SH-SY5Y (cell line): Measurements from ENCODE around the gene AP3B1.

Experiments
- GATA2 ChIP-seq: IDR thresholded peaks from 2 replicates; pipeline ENCODE4 v1.6.1; 2011; ENCODE audit warnings: mild to moderate bottlenecking, low read depth, low read length
- GATA3 ChIP-seq: IDR thresholded peaks from 2 replicates; pipeline ENCODE4 v1.6.1; 2011; ENCODE audit warnings: low read depth, mild to moderate bottlenecking, low read length, moderate library complexity

Gene AP3B1

GRCh38 chr5:77987988-77988387 lies 306.5 kb downstream of the AP3B1 start:
- TF ChIP-seq GATA3, result no peak

GRCh38 chr5:77987331-77987730 lies 307.2 kb downstream of the AP3B1 start:
- TF ChIP-seq GATA2, result peak; percentile 91
- peak; percentile 79 for TF ChIP-seq GATA3

DNA sequence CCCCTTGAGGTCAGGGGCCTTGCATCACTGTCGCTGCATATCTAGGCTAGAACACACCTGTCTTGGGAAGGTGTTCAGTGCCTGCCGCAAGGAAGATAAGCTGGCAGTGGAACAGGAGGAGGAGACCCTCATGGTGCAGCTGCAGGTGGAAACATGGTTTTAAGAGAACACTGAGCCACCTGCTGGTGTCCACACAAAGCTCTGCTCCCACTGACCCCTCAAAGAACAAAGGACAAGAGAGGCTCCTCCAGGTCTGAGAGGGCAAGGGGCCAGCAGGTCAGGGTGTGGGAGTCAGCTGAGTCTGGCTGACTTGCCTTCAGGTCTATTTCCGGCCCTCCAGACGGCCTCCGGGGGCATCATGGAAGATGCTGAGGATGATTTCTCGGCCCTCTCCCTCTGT lies 308.2 kb downstream of the AP3B1 start:
- TF ChIP-seq GATA2 (no peak), GATA3 (no peak)

GRCh38 chr5:77985247-77985646 lies 309.3 kb downstream of the AP3B1 start:
- TF ChIP-seq GATA2, result no peak
- no peak for TF ChIP-seq GATA3

DNA sequence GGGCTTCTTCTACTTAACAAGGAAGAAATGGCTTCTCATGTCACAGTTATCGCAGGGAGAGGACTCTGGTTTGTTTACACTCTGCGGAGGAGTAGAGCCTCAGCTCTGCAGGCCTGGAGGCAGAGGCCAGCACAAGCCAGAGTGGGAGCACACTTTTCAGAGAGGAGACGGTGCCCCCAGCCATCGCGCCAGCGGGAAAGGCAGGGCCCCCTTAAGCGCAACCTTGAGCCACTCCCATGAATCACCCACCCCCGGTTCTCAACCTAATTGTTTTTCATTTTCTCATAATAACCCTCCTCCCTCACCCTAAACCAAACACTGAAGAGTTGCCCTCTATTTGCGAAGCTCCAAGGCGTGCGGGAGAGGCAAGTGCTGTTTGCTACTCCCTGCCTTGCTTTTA lies 309.9 kb downstream of the AP3B1 start:
- TF ChIP-seq GATA3 (no peak), GATA2 (no peak)

DNA sequence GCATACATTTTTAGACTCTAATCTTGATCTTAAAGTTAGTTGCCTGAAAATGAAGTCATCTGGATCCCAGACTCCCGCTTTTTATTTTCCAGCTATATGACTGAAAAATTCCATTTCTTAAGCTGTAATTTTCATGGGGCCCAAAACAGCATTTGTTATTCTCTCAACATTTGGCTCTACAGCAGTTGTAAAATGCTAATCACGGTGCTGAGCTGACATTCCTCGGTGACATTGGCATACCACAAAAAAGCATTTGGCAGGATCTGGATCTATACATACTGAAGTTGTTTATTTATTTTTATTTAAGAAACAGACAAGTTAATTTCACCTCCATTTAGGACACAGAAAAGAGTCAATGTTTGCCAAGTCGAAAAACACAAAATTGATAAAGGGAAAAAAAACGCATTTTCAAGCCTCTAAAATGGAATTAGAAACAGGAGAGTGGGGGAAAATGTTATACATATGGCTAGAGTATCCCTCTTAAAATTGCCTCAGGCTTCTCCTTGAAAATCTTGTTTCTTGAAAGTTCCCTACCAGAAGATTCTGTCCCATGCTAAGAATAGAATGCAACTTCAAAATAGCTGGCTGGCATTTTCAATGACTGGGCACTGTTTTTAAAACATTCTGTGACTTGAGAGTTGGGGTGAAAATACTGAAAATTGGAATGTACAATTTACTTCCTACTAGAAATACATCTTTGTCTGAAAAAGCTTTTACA lies 310.9 kb downstream of the AP3B1 start:
- TF ChIP-seq GATA2 (no peak), GATA3 (no peak)

- no peak for TF ChIP-seq GATA3
- TF ChIP-seq GATA2, result no peak
Observed at GRCh38 chr5:77981820-77982219, 312.7 kb downstream of the AP3B1 start.

GRCh38 chr5:77974576-77974975 lies 319.9 kb downstream of the AP3B1 start:
- TF ChIP-seq GATA3 (no peak), GATA2 (no peak)

GRCh38 chr5:77973253-77973609 lies 321.3 kb downstream of the AP3B1 start:
- TF ChIP-seq GATA2, result no peak
- no peak for TF ChIP-seq GATA3

GRCh38 chr5:77972469-77973252 lies 321.8 kb downstream of the AP3B1 start:
- TF ChIP-seq GATA3 (no peak), GATA2 (no peak)

GRCh38 chr5:77971776-77972468 lies 322.6 kb downstream of the AP3B1 start:
- no peak for TF ChIP-seq GATA3
- peak; percentile 14; the same call in 1 of the 2 replicates for TF ChIP-seq GATA2

- no peak for TF ChIP-seq GATA3
- no peak for TF ChIP-seq GATA2
Observed at GRCh38 chr5:77970891-77971290, 323.6 kb downstream of the AP3B1 start.

DNA sequence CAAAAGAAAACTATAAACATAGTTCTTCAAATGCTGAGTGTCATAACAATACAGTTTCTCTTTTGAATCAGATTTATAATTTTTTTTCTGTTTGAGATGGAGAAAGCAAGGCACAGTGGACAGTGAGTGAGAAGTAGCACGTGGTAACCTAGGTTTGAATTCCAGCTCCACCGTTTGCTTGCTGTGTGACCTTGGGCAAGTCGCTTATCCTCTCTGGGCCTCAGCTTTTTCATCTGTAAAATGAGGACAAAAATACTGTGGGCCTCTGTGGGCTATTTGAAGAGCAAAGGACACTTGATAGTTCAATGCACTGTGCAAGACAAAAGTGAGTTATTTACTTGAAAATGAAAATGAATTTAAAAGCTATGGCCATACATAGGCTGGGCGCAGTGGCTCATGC lies 330.7 kb downstream of the AP3B1 start:
- TF ChIP-seq GATA2 (no peak), GATA3 (no peak)

DNA sequence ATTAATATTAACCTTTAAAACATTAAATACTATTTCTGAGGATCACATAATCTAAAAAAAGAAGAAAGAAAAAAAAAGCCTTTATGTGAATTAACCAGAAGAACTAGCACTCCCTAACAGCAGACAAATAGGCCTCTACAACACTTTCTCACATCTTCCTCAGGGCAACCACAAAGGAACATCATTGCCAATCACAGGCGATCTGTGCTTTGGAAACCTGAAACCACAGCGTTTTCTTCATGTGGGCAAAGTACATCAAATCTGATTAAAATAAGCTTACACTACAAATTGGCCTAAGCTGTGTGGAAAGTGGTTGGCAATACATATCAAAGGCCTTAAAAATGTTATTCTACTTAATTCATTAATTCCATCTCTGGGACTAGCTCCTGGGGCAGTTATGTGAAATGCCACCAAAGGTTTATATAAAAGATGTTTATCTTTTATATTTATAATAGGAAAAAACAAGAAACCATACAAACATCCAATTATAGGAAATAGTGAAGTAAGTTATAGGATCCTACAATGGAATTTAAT lies 333.6 kb downstream of the AP3B1 start:
- no peak for TF ChIP-seq GATA3
- TF ChIP-seq GATA2, result no peak
